HG03460 (cell line): ENCODE measurements around the gene STOML3.
"Not testable (repeated sequence)": the region's sequence is repeated elsewhere in the genome, so short reads cannot be mapped to it uniquely, and the experiment has no call there.

ENCODE experiments used
- ATAC-seq: cut with Tn5 transposase; IDR thresholded peaks from one replicate; pipeline ENCODE4 v1.9.1; 2021; ENCODE audit not compliant: unreplicated experiment

Gene STOML3, protein sequence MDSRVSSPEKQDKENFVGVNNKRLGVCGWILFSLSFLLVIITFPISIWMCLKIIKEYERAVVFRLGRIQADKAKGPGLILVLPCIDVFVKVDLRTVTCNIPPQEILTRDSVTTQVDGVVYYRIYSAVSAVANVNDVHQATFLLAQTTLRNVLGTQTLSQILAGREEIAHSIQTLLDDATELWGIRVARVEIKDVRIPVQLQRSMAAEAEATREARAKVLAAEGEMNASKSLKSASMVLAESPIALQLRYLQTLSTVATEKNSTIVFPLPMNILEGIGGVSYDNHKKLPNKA

GRCh38 chr13:38990693-38991092 is at the start of gene STOML3:
STOML3 (minus strand) TSS chr13:38990831; CDS start chr13:38990721, 110 bp downstream.
- ATAC-seq: no peak

DNA sequence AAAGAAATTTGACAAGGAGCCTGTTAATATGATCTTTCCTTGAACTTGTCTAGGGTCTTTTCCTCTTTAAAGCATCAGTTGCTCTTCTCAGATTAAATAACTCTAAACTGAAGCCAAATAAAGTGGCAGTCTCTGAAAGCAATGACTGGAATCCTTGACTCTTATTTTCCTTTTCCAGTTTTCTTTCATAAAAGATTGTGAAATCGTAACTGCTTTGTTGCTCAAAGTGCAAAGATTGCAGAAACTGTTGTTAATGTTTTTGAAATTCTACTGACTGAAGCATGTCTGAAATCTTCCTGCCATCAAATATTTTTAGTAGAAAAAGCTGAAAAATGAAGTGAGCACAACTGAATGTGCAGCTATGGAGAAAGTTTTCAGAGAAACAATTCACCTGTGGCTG is 49.6 kb upstream of the STOML3 start:
- ATAC-seq: no peak

DNA sequence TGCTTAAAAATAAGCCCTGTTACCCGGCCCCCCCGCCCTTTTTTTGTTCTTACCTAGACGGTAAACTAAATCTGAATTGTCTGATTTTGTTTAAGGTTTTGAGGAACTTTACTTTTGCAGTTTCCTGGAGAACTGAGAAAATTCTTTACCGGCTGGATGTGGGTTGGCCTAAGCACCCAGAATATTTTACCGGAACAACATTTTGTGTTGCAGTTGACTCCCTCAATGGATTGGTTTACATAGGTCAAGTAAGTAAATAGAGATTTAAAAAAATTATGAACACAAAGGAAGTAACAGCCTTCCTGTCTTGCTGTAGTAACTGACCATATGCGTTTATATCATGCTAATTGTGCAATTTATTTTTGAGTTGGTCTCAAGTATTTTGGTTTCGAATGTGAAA is 48.4 kb upstream of the STOML3 start:
- ATAC-seq: no peak

- peak; percentile 33 for ATAC-seq
These were observed 48.0 kb upstream of the STOML3 start for GRCh38 chr13:39038569-39039030.

DNA sequence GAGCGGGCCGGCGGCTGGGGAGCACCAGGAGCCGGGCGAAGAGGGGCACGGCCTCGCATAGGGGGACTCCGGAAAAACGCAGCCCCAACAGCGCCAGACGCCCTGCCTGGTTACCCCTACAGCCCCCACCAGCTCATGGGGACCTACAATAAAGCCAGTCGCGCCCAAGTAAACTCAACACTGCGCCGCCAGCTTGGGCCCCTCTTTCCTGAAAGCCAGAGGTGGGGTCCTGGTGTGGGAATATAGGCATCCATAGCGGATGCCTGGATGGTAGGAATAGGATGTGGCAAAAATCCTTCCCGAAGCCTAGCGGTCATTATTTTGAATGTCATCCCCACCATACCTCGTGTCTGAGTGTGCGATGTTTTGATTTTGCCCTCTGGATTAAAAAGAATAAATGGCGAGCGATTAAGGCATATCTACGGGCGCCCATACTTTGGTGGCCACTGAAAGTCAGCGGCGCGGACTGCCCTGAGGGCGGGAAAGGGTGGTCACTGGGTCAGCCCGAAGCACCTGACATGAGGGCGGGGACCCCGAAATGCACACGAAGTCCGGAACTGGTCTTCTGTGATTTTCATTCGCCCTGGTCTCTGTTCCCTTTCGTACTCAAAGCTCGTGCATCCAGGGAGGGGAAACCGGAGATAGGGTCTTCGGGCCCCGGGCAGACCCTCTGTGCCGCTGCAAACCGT is 47.4 kb upstream of the STOML3 start, which contains the start of the genes NHLRC3 and PROSER1:
Gene NHLRC3, plus strand, starts transcription at position 577 of the 689 bp plus-strand sequence. CDS start 184 bp downstream, outside the sequence.
Gene PROSER1, minus strand, starts transcription at position 210 of the 689 bp plus-strand sequence. CDS start 847 bp downstream, outside the sequence.
- ATAC-seq: peak; percentile 71

DNA sequence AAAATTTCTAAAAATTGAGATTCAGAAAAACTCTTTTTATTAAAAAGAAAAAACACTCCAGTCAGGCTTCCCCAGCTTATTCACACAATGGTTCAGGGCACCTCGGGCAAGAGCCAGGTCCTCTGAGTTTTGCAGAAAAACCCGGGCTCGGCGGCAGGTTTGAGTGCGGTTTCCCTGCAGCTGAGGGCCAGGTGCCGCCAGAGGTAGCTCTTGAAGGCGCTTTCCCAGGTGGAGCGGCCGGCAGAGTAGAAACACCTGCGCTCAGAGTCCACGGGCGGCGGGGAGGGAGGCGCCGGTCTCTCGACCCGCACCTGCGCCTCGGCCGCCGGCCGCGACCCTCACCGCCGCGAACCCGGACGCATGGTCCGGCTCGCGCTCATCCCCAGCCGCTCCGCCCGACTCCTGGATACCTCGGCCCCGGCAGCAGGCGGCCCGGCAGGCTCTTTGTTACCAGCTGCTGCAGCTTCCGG is 46.8 kb upstream of the STOML3 start:
- peak; percentile 21 for ATAC-seq

DNA sequence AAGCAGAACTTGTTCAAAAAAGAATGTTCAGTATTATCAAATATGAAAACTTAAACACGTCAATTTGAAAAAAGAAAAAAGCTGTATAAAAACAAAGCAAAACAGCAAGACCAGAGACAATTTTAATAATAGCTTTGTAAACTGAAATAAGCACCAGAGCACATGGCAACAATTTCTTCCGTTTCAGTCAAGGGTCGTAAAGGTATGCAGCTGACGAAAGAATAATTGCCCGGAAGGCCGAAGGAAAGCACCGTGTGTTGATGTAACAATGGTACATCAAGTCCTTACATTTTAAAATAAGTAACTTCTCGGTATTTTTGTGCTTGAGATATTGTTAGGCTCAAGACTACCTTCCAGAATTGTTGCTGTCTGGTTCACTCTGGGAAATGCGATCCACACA is 45.6 kb upstream of the STOML3 start:
- no peak for ATAC-seq

- no peak for ATAC-seq
These were observed 45.2 kb upstream of the STOML3 start for GRCh38 chr13:39035799-39036198.

DNA sequence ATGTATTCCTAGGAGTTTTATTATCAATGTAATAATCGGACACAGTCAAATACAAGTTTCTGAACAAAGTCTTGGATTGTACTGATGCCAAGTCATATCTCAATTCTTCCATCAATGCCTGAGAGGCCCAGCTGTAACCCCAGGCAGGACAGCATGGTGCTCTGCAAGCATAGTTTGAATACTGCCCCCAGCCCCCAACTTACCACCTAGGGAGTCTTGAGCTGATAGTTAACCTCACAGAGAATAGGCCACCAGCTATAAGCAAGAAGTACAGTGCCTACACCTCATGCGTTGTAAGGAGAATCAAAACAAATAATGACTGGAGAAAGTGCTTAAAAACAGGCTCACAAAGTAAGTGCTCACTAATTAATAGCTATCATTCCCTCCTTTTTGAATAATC is 44.6 kb upstream of the STOML3 start:
- no peak for ATAC-seq

DNA sequence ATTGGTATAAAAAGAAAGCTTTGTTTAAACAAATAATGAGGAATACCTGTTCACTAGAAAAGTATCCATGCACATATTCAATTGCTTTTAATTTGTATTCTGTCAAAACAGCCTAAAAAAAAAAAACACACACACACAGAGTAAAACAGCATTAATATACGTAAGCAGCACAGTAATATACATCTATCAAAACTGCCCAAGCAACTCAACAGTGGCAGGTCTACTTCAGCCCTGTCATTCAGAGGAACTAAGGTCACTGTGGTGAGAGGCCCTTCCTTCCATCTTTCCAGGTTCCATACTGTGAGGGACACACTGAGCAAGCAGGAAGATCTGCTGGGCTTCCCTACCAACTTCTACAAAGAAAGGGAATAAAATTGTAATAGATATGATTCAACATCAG is 43.5 kb upstream of the STOML3 start:
- no peak for ATAC-seq

DNA sequence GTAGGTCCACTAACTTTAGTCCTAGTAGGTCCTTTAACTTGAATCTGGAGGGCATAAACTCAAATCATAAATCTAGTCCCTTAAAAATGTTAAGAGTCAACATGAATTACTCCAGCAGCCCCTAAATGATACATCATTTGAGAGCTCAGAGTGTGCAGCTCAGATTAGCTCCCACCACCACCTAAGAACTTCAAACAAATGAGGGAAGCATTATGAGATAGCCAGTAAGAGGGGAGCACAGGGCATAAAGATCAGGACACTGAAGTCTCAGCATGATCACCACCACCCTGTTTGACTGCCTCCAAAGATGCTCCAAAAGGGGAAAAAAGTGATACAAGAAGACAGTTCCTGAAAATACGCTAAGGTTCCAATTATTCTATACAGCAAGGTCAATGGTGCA is 41.5 kb upstream of the STOML3 start:
- no peak for ATAC-seq

DNA sequence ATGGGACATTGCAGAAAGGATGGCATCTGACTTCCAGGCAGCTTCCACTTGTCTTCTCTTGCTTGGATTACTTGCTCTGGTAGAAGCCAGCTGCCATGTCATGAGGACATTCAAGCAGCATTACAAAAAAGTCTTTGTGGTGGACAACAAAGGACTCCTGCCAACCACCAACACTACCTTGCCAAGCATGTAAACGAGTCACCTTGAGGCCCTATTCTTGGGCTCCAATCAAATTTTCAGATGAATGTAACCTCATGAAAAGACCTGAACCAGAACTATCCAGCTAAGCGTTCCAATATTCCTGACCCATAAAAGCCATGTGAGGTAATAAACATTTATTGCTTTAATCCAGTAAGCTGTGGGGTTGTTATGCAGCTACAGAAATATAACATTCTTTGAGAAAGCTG is 34.8 kb upstream of the STOML3 start:
- ATAC-seq: no peak

DNA sequence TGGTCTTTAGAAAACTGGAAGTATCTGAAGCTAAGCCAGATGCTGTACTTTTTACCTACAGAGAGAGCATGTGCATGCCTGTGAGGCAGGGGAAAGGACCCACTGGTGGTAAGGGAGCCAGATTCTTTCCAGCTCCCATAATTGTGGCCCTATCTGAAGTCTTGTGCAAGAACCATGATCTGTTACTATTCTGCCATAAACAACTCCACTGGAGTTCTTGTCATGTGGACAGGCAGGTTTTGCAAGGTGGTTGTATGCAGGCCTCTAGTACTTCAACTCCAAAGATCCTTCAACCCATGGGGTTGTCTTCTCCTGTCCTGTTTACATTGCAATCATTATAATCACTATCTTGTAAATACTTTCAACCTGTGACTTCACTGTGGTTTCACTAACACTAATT is 33.1 kb upstream of the STOML3 start:
- ATAC-seq: no peak

DNA sequence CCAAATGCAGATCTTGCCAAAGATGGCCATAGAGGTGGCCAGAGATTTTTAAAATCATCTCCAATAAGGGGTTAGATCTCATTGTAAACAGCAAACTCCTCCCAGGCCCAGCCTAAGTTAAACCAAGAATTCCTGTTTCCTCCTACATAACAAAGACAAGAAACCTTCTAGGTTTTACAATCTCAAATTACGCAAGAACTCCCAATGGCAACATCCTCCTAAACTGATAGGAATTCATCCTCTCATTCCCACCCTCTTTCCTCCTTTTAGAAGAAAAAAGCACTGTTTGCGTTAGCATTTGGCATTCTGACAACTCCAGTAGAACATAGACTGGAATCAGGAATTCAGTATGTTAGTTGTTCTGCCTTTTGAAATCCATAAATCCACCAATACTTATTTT is 32.7 kb upstream of the STOML3 start:
- no peak for ATAC-seq

DNA sequence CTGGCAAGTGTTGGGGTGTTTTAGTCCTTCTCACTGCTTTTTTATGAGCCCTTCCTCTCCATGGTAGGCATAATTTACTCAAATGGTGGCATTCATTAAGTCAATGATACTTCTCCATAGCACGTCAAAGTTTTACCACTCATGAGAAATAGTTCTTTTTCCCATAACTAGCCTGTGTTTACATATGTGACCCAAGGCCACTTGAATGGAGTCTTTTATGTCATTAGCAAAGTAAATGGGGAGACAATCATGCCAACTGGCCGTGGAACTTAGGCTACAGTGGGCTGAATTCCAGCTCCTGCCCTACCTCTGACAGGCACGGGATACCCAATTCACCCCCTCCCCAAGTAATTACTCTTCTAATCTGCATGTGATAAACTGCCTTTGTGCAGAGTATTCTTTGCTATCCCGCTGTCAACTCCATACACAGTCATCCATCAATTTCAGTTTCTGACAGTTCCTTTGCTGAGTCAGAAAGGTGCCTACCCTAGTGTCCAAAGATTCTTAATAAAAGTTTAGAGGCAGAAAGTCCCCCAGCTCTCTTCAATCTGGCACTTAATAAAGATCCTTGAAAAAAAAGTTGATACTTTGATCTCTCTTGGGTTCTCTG is 30.3 kb upstream of the STOML3 start:
- ATAC-seq: no peak

DNA sequence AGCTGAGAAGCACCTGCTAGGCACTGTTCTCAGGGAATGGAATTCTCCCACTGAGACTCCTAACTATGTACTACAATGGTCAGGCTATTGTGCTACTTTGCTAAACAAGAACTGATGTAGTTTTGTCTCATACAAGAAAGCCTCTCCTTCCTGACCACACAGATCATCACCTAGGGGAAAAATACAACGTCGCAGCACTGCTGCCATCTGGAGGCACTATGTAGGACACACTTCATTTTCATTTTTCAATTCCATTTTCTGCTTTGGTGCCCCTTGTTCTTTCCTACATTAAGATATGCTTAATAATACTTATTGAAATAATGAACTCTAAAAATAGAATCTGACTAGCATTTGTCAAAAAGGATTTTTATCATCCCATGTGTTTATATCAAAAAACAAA is 26.2 kb upstream of the STOML3 start:
- ATAC-seq: peak; percentile 68

DNA sequence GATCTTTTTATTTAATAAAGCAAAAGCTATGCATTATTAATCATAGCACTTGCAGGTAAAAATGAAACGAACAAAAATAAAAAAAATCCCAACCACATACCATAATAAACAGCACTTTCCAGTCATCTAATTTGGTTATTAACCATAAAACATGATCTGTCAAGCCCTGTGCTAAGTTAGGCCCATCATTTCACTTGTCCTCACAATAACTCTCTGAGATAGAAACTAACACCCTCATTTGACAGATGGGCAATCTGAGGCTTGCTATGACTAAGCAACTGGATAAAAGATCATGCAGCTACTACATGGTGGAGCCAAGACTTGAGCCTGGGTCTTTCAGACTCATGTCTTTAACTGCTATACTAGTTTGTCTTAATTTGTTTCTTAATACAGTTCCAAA is 25.5 kb upstream of the STOML3 start:
- ATAC-seq: peak; percentile 73

DNA sequence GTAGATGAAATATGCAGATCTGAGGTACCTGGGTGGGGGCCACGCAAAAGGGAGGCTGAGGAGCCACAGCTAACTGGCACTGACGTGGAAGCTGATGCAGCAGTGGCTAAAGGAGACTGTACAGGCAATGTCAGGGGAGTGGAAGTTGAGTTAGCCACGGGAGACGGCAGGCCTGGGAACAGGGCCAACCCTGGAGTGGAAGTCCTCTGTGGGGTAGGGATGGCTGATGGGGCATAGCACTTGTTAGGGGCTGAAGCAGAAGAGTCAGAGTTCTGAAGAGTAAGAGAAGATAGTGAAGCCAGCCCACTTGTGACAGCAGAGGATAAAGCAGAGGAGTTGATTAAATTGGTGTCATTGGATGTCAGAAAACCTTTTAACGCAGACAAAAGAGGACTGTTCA is 22.8 kb upstream of the STOML3 start:
- ATAC-seq: no peak

- no peak for ATAC-seq
These were observed 22.0 kb upstream of the STOML3 start for GRCh38 chr13:39012608-39013007.

- ATAC-seq: not testable (repeated sequence)
These were observed 15.9 kb upstream of the STOML3 start for GRCh38 chr13:39006371-39007111.

DNA sequence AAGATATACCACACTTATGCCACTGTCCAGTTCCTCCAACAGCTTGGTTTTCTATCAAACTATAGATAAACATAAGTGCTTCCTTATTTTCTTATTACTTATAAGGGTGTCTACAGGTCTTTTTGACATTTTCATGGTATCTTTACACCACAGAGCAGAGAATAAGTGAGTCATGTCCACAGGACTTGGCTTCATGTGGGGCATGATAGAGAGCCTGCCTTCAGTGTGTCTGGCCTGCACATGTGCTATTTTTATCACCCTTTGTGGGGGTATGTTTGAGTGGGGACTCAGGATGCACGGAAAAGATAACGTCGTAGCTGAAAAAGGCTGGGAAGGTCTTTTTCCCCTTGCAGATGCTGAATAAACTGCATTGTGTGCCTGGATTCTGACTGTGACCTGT is 8.1 kb upstream of the STOML3 start:
- ATAC-seq: no peak
